Measurements from ENCODE around the gene MRPS31.

MRPS31 gene

DNA sequence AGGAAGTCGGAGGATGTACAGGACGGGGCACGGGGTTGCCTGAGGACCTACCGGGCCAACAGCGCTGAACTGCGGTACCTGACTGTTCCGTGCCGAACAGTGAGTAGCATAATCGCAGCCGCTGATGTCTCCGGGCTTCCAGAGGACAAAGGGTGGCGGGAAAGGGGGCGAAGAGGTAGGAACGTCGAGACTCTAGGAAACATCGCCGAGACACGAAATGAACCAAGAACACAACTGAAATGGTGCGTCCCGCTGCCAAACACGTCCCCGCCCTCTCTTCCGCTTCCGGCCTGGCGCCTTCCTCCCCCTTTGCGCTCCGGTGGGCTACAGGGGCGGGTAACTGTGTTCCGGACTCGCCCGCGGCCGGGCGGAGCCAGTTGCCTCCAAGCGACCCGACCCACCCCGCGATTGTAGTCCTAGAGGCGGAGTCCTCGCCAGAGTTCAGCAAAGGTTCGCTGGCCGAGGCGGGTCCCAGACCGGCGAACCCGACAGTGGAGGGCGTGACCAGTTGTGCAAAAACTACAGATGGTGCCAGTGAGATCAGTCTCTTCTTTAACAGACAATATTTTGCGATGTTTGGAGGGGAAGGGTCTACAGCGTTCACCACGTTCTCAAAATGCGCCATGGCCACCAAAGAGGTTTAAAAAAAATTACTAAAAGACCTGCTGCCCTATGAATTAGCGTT is at the start of gene MRPS31:
MRPS31 (minus strand) TSS at position 257 of the 685 bp plus-strand sequence; CDS start at position 203, 54 bp downstream.
- peak; percentile 75 to 91 for DNase-seq

DNA sequence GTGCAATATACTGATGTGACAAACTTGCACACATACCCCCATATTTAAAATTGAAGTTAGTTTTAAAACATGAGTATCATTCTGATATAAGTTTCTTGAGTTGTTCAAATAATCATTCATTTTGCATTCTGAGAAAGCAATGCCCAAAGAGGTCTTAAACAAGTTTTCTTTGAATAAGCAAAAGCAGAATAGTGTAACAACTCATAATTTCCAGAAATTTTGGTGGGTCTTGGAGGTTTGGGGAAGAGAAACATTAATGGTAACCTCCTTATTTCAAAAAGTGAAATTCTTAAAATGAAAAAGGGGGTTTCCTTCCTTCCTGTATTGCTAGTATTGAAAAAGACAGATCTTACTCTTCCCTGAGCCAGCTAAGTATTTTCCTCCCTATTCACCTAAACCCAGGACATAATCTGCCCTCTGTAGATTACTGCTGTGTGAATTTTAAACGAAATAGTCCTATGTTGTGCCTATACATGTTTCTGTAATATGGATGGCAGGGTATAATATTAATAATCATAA is 48.9 kb upstream of the MRPS31 start:
- DNase-seq, result no peak

DNA sequence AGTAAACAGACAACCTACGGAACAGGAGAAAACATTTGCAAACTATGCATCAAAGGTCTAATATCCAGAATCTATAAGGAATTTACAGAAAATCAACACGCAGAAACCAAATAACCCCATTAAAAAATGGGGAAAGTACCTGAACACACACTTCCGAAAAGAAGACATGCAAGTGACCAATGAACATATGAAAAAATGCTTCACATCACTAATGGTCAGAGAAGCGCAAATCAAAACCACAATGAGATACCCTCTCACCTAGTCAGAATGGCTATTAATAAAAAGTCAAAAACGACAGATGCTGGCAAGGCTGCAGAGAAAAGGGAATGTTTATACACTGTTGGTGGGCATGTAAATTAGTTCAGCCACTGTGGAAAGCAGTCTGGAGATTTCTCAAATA is 47.9 kb upstream of the MRPS31 start:
- DNase-seq, result no peak

DNA sequence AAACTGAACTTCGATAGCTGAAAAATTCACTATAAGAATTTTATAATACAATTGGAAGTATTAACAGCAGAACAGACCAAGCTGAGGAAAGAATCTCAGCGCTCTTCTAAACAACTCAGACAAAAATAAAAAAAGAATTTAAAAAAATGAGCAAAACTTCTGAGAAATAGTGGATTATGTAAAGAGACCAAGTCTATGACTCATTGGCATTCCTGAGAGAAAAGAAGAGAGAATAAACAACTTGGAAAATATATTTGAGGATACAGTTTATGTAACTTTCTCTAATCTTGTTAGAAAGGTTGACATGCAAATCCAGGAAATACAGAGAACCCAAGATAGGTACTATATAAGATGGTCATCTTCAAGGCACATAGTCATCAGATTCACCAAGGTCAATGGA is 43.8 kb upstream of the MRPS31 start:
- DNase-seq, result no peak

DNA sequence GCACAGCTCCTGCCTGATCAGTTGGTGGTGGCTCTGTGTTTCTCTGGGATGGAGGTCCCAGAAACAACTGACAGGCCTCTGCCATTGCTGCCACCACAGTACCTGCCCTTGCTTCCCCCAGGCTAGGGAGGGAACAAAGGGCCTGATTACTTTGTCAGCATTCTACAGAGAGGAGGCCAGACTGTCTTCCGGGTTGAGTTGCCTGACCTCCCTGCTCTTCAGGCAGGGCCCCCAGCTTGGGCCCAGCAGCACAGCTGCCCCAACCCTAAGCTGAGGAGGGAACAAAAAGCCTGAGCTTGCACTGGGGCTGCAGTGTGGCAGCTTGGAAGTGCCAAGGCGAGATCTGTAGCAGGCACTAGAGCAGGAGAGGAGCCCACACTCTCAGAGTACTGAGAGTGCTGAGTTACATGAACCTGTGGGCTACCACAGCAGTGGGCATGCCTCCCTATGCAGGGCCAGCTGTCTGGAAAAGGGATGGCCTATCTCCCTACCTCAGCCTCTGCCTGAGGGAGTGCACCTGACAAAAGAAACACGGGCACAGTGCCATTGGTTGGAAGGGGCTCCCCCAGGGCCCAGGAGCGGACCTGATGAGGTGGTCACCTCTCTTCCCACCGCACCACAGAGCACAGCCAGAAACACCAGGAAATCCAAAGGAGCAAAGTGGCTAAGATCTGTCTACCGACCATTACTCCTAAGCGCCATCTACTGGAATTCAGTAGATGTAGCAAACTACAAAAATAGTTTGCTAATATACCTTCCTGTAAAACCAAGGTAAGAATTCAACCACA is 42.9 kb upstream of the MRPS31 start:
- DNase-seq, result peak in 1 of 2 experiments; percentile 37

DNA sequence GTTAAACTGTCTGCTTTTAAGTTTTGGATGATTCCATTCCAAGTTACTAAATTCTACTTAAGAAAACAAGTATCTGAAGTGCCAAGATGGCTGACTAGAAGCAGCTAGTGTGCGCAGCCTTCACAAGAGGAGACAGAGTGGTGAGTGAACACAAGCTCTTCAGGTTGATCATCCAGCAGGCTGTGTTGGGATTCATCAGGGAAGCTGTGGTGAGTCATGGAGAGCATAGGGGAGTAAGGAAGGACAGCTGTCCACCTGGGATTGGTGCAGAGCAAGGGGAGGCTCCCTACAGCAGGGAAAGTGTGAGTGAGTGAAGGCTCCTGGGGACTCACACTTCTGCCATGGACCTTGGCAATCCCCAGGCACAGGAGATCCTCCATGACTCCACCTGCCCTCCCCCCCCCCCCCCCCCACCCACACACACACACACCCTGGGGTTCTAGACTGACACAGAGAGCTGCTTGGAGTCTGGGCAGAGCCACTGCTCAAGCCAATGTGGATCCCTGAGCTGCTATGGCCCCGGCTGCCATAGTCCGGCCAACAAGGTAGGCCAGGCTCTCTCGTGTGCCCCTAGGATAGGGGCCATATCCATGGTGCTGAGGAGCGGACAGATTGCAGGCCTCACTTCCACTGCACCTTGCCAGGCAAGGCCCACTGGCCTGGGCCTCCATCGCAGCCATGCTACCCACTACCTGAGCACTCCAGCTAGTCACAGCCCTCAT is 41.9 kb upstream of the MRPS31 start:
- no peak for DNase-seq

DNA sequence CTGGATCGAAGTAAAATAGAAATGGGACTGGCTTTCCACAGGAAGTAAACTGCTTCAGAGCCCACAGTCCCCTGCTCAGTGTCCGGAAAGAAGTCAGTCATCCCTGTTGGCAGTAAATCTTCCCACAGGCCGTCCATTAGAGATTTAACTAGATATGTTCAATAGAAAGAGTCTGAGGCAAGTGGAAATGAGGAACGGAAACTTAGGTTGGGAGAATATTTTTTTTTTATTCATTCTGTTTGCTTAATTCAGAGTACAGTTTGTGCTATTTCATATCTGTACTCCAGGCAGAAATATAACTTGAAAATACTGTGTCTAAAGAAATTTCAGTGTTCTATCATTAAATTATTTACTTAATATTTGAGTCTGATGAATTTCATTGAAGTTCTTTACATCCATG is 41.1 kb upstream of the MRPS31 start:
- DNase-seq, result no peak

DNA sequence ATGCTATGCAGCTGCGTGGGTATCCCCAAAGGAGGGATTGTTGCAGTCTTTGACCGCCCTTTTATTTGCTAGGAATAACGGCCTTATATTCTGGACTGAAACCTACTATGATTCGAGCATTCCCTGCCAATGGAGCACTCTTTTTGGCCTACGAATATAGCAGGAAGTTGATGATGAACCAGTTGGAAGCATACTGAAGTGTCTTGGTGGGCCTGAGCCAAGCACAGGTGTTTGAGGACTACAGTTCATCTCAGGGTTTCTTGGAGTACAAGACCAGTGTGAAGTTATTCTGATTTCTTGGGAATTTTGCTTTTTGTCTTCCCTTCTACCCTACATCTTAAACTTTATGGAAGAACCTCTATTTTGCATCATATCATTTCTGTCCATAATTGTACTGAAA is 38.5 kb upstream of the MRPS31 start:
- no peak for DNase-seq

DNA sequence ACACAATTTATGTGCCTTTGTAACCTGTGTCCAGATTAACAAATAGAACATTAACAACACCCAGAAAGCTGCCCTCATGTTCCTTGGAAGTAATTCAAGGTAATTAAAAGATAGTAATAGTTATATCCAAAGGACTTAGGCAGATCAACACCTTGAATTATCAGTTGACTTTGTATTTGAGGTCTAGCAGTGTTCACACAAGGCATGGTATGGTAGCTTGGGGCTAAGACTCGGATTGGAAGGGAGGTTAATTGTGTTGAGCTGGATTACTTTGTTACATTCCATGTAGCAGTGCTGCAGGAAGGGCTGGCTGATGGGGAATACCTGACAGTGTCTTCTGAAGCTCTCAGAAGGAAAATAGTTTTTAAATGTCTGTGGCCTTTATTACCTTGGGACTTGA is 35.3 kb upstream of the MRPS31 start:
- DNase-seq, result no peak

DNA sequence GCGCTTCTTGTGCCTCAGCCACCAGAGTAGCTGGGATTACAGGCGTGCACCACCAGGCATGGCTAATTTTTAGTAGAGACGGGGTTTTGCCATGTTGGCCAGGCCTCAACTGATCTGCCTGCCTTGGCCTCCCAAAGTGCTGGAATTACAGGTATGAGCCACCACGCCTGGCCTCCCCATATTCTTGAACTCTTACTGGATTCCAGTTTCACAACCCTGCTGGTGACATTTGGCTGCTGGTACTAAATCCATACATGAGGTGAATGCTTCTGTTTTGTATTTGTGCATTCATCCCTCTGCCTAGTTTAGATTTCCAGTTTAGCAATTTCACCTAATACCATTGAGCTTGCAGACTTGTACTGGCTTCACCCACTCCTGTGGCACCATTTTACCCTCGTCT is 32.3 kb upstream of the MRPS31 start:
- no peak for DNase-seq

DNA sequence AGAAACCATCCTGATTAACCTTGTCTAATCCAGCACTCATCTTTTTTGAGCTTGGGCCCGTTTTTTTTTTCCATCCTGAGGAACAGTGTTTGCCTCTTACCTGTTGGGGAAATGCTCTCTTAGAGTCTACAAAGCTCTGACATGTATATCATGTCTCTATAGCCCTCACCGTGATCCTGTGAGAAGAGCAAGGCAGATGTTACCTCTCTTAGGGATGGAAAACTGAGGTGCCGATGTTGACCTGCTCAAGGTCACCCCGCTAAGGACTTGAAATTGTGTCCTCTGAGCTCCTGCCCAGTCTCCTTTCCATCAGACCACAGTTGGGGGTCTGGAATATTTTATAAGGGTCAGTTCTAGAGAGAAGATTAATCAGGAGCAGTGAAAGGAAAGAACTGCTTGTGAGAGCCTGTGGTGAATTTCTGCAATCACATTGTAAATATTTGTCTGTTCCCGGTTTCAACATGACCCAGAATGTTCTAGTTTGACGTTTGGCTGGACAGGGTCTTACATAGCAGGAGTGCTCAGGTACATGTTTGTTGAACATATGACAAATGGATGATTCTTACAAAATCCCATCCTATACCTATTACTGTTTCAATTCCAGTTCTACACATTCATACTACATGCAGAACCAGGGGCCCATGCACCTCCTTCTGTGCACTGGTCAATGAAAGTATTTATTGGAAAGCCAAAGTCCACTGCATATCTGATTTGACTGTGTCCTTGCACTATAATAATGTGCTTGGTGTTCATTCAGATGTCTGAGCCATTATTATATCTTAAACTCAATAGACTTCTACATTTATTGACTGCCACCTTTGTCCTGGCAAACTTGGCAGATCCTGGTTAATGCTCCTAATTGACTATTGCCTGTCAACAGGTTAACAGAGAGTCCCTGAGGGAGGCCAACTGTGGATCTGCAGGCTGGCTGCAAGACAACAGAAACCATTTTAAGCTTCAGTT is 30.5 kb upstream of the MRPS31 start:
- no peak for DNase-seq

DNA sequence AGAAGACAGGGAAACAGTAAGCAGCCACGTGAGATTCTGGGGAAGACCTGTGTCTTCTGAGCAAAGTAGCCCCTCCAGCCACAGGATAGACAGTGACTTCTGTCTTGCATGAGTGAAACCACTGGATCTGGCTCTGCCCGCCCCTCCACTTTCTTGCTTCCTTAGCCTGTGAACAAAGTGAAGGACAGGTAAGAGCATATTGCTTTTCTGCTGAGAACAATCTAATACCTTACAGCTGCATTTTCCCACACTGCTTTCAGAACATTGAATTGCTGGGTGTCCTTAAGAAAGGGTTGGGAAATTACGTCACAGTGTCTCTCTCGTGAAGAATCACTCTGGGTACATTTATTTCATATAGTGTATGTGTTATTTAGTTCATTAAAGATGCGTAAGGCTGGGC is 29.6 kb upstream of the MRPS31 start:
- DNase-seq, result no peak

DNA sequence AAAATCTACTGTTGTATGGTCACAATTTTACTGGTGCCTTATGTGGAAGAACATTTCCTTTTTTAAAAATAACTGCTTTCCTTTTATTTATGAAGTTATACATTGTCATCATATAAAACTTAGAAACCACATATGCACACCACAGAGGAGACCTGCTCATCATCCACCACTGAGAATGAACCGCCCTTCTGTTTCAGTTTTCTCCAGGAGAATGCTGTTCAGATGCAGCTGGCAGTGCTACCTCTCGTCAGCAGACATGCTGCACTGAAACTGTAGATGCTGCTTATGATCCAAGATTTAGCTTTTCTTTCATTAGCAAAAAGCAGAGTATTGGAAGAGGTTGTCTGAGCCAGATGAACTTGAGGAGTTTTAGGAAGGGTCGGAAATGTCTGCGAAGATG is 28.5 kb upstream of the MRPS31 start:
- DNase-seq, result no peak

DNA sequence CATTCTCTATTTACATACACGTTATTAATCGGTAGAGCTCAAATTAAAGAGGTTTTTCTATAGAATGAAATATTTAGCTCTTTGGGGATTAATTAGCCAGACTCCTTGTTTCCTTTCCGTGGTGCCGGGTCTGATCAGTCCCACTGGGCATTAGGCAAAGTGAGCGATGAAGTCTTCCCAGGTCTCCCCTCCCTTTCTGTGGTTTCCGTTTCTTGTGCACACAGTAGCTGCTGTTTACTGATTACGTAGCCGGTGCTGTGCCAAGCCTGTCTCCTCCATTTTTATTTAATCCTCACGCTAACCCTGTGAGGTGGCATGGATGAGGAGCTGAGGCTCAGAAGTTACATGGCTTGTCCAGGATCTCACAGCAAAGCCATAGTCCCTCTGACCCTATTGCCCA is 27.4 kb upstream of the MRPS31 start:
- DNase-seq, result no peak

DNA sequence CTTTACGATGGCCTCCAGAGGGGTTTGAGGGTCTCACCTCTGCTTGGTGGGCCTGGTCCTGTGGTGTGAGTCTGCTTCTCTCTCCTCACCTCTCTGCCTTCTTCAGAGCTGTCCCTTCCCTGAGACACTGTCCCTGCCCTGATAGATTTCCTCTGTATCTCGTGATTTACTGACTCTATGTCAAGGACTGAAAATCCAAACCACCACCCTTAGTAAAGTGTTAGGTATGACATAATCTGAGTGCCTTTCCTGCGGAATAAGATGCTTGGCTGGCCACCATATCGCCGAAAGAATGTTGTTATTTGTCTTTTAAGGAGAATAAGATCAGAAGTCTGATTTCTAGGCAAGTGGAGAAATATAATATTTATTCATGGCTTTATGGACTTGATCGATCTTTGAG is 25.7 kb upstream of the MRPS31 start:
- no peak for DNase-seq

DNA sequence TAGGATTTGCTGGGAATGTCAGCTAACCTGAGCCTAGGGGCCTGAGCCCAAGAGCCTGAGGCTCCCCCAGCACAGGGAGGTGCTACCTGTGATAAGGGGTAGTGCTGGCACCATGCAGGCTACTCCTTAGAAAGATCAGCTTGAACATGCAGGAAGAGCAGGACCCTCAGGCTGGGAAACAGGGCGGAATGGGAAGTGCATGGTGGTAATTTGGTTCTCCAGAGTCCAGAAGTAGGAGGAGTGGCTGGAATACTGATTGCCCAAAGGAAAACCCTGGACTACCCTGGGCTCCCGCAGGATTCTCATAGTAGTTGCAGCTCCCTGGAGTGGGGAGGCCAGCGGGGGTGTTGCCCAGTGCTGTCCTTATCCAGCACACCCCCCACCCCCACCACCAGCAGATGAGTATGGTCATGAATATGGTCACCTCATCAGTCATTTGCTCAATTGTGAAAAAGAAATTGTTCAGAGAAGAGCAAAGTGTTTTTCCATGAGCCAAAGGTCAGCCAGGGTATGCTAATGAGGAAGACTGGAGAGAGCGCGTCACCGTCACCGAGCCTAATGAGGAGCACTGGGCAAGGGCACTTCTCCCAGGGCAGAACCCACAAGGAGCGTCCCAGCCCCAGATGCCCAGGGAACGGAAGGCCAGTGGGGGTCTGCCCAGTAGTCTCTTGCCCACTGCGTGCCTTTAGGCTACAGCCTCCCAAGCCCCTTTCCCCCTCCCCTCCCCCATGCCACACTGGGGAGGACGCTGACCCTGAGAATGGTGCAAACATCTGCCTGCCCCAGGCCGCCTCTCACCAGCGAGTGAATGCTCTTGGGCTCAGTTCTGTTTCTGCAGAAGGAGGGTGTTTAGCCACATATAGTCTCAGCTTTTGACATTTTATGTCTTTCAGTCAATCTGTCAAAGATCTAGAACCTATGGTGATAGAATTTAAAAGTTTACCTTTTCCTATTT is 23.7 kb upstream of the MRPS31 start:
- no peak for DNase-seq

DNA sequence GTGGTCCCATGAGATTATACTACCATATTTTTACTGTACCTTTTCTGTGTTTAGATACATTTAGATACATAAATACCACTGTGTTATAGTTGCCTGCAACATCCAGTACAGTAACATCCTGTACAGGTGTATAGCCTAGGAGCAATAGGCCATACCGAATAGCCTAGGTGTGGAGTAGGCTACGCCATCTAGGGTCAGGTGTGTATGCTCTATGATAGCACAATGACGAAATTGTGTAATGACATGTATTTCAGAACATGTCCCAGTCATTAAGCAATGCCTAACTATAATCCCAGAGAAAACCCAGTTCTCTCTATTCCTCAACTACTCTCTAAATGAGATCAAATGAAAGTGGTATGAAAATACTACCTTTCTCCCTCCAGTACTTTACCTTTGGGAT is 22.3 kb upstream of the MRPS31 start:
- no peak for DNase-seq

DNA sequence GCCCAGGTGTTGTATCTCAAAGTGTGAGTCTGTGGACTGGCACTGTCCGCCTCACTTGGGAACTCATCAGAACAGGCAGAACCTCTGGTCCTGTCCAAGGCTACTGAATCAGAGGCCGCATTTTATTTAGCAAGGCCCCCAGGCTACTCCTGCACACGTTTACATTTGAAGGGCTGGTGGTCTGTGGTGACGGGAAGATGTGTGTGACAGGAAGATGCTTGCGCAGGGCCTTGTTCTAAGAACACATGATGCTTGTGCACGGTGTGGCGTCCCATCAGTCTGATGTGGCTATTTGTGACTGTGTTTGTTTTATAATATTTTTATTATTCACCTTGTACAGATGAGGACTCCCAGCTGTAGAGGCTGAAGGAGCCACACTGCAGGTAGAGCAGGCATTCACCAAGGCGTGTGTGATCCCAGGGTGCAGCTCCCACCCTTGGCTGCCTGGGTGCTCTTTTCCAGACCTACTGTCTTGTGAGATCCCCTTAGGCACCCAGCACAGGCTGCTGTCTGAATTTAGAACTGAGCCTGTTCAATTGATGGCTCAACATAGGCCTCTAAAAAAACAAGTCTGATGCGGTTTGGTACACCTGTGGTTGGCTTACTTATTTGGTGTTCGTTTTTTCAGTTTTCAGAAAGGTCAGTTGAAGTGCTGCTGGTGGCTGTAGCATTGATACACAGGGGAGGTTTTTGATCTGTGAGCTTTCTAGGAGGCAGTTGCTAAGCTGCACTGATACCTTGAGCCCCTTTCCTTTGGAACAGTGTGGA is 21.5 kb upstream of the MRPS31 start:
- no peak for DNase-seq

DNA sequence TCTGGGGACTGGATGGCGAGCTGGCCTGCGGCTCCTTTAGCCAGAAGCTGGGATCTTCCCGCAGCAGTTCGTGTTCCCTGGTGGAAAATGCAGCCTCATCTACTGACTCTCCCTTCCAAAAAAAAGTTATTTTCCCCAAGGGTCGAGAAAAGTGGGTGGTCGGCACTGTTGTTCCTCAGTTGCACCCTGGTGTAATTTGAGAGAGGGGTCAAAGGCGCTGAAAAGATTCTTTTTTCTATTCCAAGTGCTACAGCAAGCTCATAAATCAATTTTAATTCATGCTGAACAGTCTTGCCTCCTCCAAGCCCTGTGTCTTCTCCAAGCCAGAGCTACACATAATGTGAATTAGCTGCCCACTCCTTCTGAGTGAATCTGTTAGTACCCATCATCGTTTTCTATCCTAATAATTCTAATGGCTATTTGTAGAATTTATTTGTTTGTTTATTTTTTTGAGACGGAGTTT is 19.2 kb upstream of the MRPS31 start:
- peak in 1 of 2 experiments; percentile 18 for DNase-seq
